Mucosa of descending colon (tissue), 3 donors: ENCODE data around the gene ZBTB18. TPM values are rescaled to one million over a fixed set of nuclear protein-coding genes. Genes with fewer than 3 reads are reported as not detected.

Source experiments
- ATAC-seq: fragments of 200-7000 bp; cut with Tn5 transposase; one replicate; pipeline ENCODE4 v1.9.1; 2020; ENCODE audit warnings: mild to moderate bottlenecking, moderate library complexity
- DNase-seq, 3 donors: peaks; one replicate each; pipeline ENCODE4 v3.0.0-alpha.2; 2020
- H3K36me3 ChIP-seq: fragments of 200-600 bp; one replicate; pipeline ENCODE4 v1.8.0; 2021; ENCODE audit warnings: low read depth, mild to moderate bottlenecking
- H3K4me1 ChIP-seq: fragments of 200-600 bp; one replicate; pipeline ENCODE4 v1.8.0; 2021; ENCODE audit warnings: low read depth, mild to moderate bottlenecking
- H3K4me3 ChIP-seq: fragments of 200-600 bp; one replicate; pipeline ENCODE4 v1.8.0; 2021; ENCODE audit warnings: mild to moderate bottlenecking
- H3K9me3 ChIP-seq: fragments of 200-600 bp; one replicate; pipeline ENCODE4 v1.8.0; 2021; ENCODE audit warnings: mild to moderate bottlenecking
- CTCF ChIP-seq: fragments of 200-600 bp; IDR thresholded peaks from one replicate; pipeline ENCODE4 v1.8.0; 2022; ENCODE audit warnings: antibody characterized with exemption, mild to moderate bottlenecking
- intact Hi-C, 2 donors: fragments of 100-400 bp; cut with DNase I in 1 of 2; cut with micrococcal nuclease in 1 of 2; formaldehyde crosslinking; loops; one replicate each; pipeline versions ENCODE4 v1.11.0 to v1.11.1; 2022; cut with DNase I, micrococcal nuclease
- total RNA-seq, 3 donors: library from RNA; stranded (reverse); fragmentation: NEBNext Ultra II Directional in 2 of 3; extraction: Animal tissue kit (Norgen Biotek cat#: 25700) in 2 of 3; gene quantifications; one replicate each; pipeline versions ENCODE4 v1.2.1 to v1.2.4, GENCODE V29; 2021 to 2023
- donor health status: DM: no; HTN: no; CAD: no; lungs with moderate emphysema.
- donor health status: DM: no; HTN: no; CAD: no.
- donor health status: DM: no; HTN: yes; CAD: no.

The ZBTB18 gene
- total RNA-seq, 3 donors from 2014 or later = 14.8 to 25.2 (median 19.9) TPM

- intact Hi-C loops = no loop called here
Observed at GRCh38 chr1:244052728-244053312, 1.7 kb downstream of the ZBTB18 start.

GRCh38 chr1:244053831-244054230 lies 2.7 kb downstream of the ZBTB18 start:
- no peak overlapping the region for H3K4me3 ChIP-seq
- H3K4me1 ChIP-seq = peaks cover 9% of the 10 kb centered on the region
- no peaks in the 10 kb centered on the region for H3K9me3 ChIP-seq
- no peaks in the 10 kb centered on the region for H3K36me3 ChIP-seq
- DNase-seq (no peak), ATAC-seq (no peak)
- intact Hi-C loops = no loop called here
- no peak for TF ChIP-seq CTCF

More at GRCh38 chr1:244052728-244053312, 1.7 kb downstream of the ZBTB18 start:
- H3K4me3 ChIP-seq = no peak overlapping the region
- TF ChIP-seq CTCF = no peak
- ATAC-seq (no peak), DNase-seq (no peak)
- H3K36me3 ChIP-seq = no peaks in the 10 kb centered on the region
- H3K9me3 ChIP-seq = no peaks in the 10 kb centered on the region
- peaks cover 9% of the 10 kb centered on the region for H3K4me1 ChIP-seq

- intact Hi-C loops = no loop called here
- no peaks in the 10 kb centered on the region for H3K36me3 ChIP-seq
- no peak overlapping the region for H3K4me3 ChIP-seq
- no peaks in the 10 kb centered on the region for H3K9me3 ChIP-seq
- H3K4me1 ChIP-seq = peaks cover 9% of the 10 kb centered on the region
- no peak for TF ChIP-seq CTCF
- DNase-seq = no peak
- no peak for ATAC-seq
Observed at GRCh38 chr1:244054247-244054923, 3.3 kb downstream of the ZBTB18 start.

GRCh38 chr1:244054924-244055263 lies 3.8 kb downstream of the ZBTB18 start:
- DNase-seq (no peak), ATAC-seq (no peak)
- no peak for TF ChIP-seq CTCF
- Histone ChIP-seq H3K4me3 (no peak overlapping the region), H3K4me1 (peaks cover 9% of the 10 kb centered on the region), H3K36me3 (no peaks in the 10 kb centered on the region), H3K9me3 (no peaks in the 10 kb centered on the region)
- intact Hi-C loops = no loop called here

DNA sequence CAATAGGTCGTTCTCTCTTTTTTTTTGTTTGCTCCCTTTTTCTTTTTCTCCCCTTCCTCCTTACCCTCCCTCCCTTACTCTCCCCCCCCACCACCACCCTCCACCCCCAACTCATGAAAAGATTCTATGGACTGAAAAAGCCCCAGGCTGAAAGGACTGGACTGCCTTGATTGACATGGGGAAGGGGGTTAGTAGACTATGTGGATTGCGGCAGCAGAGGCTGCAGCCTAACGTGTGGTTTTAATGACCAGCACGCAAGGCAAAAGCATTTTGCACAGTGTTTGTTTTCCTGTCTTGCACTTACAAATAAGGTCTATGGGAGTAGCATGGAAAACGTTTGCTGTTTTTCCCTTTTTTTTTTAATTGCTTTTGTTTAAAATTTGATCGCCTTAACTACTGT lies 5.5 kb downstream of the ZBTB18 start:
- no peaks in the 10 kb centered on the region for H3K4me1 ChIP-seq
- no peak for TF ChIP-seq CTCF
- no peaks in the 10 kb centered on the region for H3K9me3 ChIP-seq
- no peak overlapping the region for H3K4me3 ChIP-seq
- DNase-seq (no peak), ATAC-seq (no peak)
- no peaks in the 10 kb centered on the region for H3K36me3 ChIP-seq
- intact Hi-C loops = no loop called here
